Endothelial cell of umbilical vein (primary cell): ENCODE results near the gene BCAP31.

Source experiments
- CTCF ChIP-seq, 2 donors: IDR thresholded peaks; 1 replicate in 1 of 2; 2 replicates in 1 of 2; pipeline ENCODE4 v1.5.1; 2011; ENCODE audit warnings: low read length in 2 of 2, mild to moderate bottlenecking in 2 of 2, moderate library complexity in 2 of 2, control low read depth in 1 of 2, inconsistent platforms in 1 of 2, low read depth in 1 of 2; ENCODE audit not compliant: insufficient read depth in 1 of 2; ENCODE audit errors: extremely low read depth in 1 of 2
- JUN ChIP-seq: IDR thresholded peaks from 2 replicates; pipeline ENCODE4 v1.6.1; 2011; ENCODE audit warnings: borderline replicate concordance, low read depth; ENCODE audit not compliant: insufficient read length, insufficient read depth
- MAX ChIP-seq: IDR thresholded peaks from 2 replicates; pipeline ENCODE4 v1.6.1; 2011; ENCODE audit not compliant: insufficient read depth, insufficient read length
- POLR2A ChIP-seq: IDR thresholded peaks from 2 replicates; pipeline ENCODE4 v1.6.1; 2012; ENCODE audit warnings: low read depth, mild to moderate bottlenecking, control low read depth, low read length
- POLR2AphosphoS5 ChIP-seq: IDR thresholded peaks from 2 replicates; pipeline ENCODE4 v1.6.1; 2012; ENCODE audit warnings: low read depth, mild to moderate bottlenecking, control low read depth, low read length, moderate library complexity; ENCODE audit not compliant: insufficient read depth

GRCh38 chrX:153770601-153771414 is 46.6 kb upstream of the BCAP31 start:
- TF ChIP-seq POLR2A (no peak), POLR2AphosphoS5 (no peak), CTCF (IDR thresholded peaks at IDR 0.05; ENCODE audit: extremely low read depth in 1 of 2, insufficient read depth in 1 of 2, low read depth in 1 of 2, low read length in 2 of 2) (no peak), MAX (no peak), JUN (no peak)
